Measurements from ENCODE around the gene CHKB. TPM values are rescaled to one million over a fixed set of nuclear protein-coding genes. Genes with fewer than 3 reads are reported as not detected.

CHKB gene
- total RNA-seq, 5 donors from 2014 or later (not counting 1 experiment from before 2014, with no cell fraction given), result 151 to 209 (median 203) TPM

- peaks cover 4 to 6% (median 5%) of the 10 kb centered on the region in 3 donors for H3K4me1 Mint-ChIP-seq
- Histone ChIP-seq H3K27me3 (replicated peaks in 1 of 2; ENCODE audit: control insufficient read depth in 2 of 2, extremely low read depth in 1 of 2, insufficient read depth in 2 of 2, low read length in 1 of 2) (peaks cover 0 to 3% of the 10 kb centered on the region in 2 experiments), H3K36me3 (ENCODE audit: control insufficient read depth in 2 of 2, extremely low read depth in 1 of 2, insufficient read depth in 1 of 2, low read length in 1 of 2) (no peaks in the 10 kb centered on the region), H3K4me3 (ENCODE audit: control insufficient read depth in 1 of 2, extremely low read depth in 1 of 2, low read length in 1 of 2) (no peak overlapping the region), H3K9me3 (no peaks in the 10 kb centered on the region), H3K27ac (ENCODE audit: low read length) (no peak overlapping the region), H3K4me1 (ENCODE audit: control insufficient read depth in 1 of 2, extremely low read depth in 1 of 2, insufficient read depth in 2 of 2, low read length in 2 of 2) (peaks cover 0 to 3% of the 10 kb centered on the region in 2 experiments)
- no peaks in the 10 kb centered on the region for H3K36me3 Mint-ChIP-seq
- ChIA-PET POLR2A (no interaction called here), CTCF (interaction anchor here in 1 of 2 donors (0.6 kb wide), 2 partner anchors 139 to 181 kb away, joined by 3 read pairs; no protein-coding TSS in a partner anchor)
- H3K27me3 Mint-ChIP-seq, result no peaks in the 10 kb centered on the region
- DNase-seq (no peak), ATAC-seq (replicated peaks in 1 of 4) (no peak)
- H3K9me3 Mint-ChIP-seq, result no peaks in the 10 kb centered on the region
- WGBS (ENCODE audit: insufficient coverage), result no CpG with 5 or more reads among the region's 5 CpGs
- H3K27ac Mint-ChIP-seq, result no peak overlapping the region
- H3K4me3 Mint-ChIP-seq, result no peak overlapping the region
These were observed 25.9 kb downstream of the CHKB start for GRCh38 chr22:50556703-50557102.

GRCh38 chr22:50553310-50553709 lies 29.3 kb downstream of the CHKB start:
- Mint-ChIP-seq H3K4me3 (no peak overlapping the region), H3K27ac (no peak overlapping the region), H3K4me1 (peaks cover 18 to 22% (median 19%) of the 10 kb centered on the region in 3 donors), H3K36me3 (peaks cover 3% of the 10 kb centered on the region), H3K27me3 (no peaks in the 10 kb centered on the region), H3K9me3 (no peaks in the 10 kb centered on the region)
- ChIA-PET POLR2A (interaction anchor here in 1 of 2 donors (0.6 kb wide), 1 partner anchor 330 kb away, joined by 16 read pairs; no protein-coding TSS in a partner anchor), CTCF (no interaction called here)
- H3K27ac ChIP-seq (ENCODE audit: low read length), result no peak overlapping the region
- H3K27me3 ChIP-seq (replicated peaks in 1 of 2; ENCODE audit: control insufficient read depth in 2 of 2, extremely low read depth in 1 of 2, insufficient read depth in 2 of 2, low read length in 1 of 2), result no peaks in the 10 kb centered on the region
- H3K9me3 ChIP-seq, result no peaks in the 10 kb centered on the region
- H3K4me1 ChIP-seq (ENCODE audit: control insufficient read depth in 1 of 2, extremely low read depth in 1 of 2, insufficient read depth in 2 of 2, low read length in 2 of 2), result peaks cover 0 to 26% of the 10 kb centered on the region in 2 experiments
- H3K4me3 ChIP-seq (ENCODE audit: control insufficient read depth in 1 of 2, extremely low read depth in 1 of 2, low read length in 1 of 2), result no peak overlapping the region
- WGBS (ENCODE audit: insufficient coverage), result 71% methylated on average over 4 of the region's 8 CpGs
- ATAC-seq (replicated peaks in 1 of 4) (no peak), DNase-seq (no peak)
- H3K36me3 ChIP-seq (ENCODE audit: control insufficient read depth in 2 of 2, extremely low read depth in 1 of 2, insufficient read depth in 1 of 2, low read length in 1 of 2), result no peaks in the 10 kb centered on the region

GRCh38 chr22:50551160-50551752 lies 31.4 kb downstream of the CHKB start:
- H3K4me3 ChIP-seq (ENCODE audit: control insufficient read depth in 1 of 2, extremely low read depth in 1 of 2, low read length in 1 of 2), result no peak overlapping the region
- H3K27ac ChIP-seq (ENCODE audit: low read length), result no peak overlapping the region
- H3K27ac Mint-ChIP-seq, result no peak overlapping the region
- H3K4me1 ChIP-seq (ENCODE audit: control insufficient read depth in 1 of 2, extremely low read depth in 1 of 2, insufficient read depth in 2 of 2, low read length in 2 of 2), result peaks cover 4 to 37% of the 10 kb centered on the region in 2 experiments
- no peaks in the 10 kb centered on the region for H3K9me3 Mint-ChIP-seq
- H3K4me3 Mint-ChIP-seq, result peak overlapping the region; percentile 10 to 36 (median 16)
- 99% methylated on average over 10 of the region's 11 CpGs for WGBS (ENCODE audit: insufficient coverage)
- POLR2A ChIA-PET, result no interaction called here
- no peaks in the 10 kb centered on the region for H3K27me3 Mint-ChIP-seq
- H3K36me3 ChIP-seq (ENCODE audit: control insufficient read depth in 2 of 2, extremely low read depth in 1 of 2, insufficient read depth in 1 of 2, low read length in 1 of 2), result no peaks in the 10 kb centered on the region
- H3K36me3 Mint-ChIP-seq, result peaks cover 3% of the 10 kb centered on the region
- H3K27me3 ChIP-seq (replicated peaks in 1 of 2; ENCODE audit: control insufficient read depth in 2 of 2, extremely low read depth in 1 of 2, insufficient read depth in 2 of 2, low read length in 1 of 2), result no peaks in the 10 kb centered on the region
- no peaks in the 10 kb centered on the region for H3K9me3 ChIP-seq
- CTCF ChIA-PET, result interaction anchor here in 1 of 2 donors (0.9 to 1.2 kb wide), 3 partner anchors 9 to 43 kb away, joined by 3 read pairs; partner anchors contain the start of genes LMF2 and NCAPH2
- no peak for DNase-seq
- peaks cover 19 to 27% (median 24%) of the 10 kb centered on the region in 3 donors for H3K4me1 Mint-ChIP-seq
- ATAC-seq (replicated peaks in 1 of 4), result no peak

- ChIA-PET POLR2A (no interaction called here), CTCF (interaction anchor here in 1 of 2 donors (1.1 to 1.2 kb wide), 2 partner anchors 10 to 40 kb away, joined by 3 read pairs; no protein-coding TSS in a partner anchor)
- H3K9me3 Mint-ChIP-seq, result no peaks in the 10 kb centered on the region
- peak overlapping the region; percentile 82 to 87 for H3K27ac Mint-ChIP-seq
- H3K9me3 ChIP-seq, result no peaks in the 10 kb centered on the region
- H3K36me3 ChIP-seq (ENCODE audit: control insufficient read depth in 2 of 2, extremely low read depth in 1 of 2, insufficient read depth in 1 of 2, low read length in 1 of 2), result no peaks in the 10 kb centered on the region
- H3K27ac ChIP-seq (ENCODE audit: low read length), result no peak overlapping the region
- no peaks in the 10 kb centered on the region for H3K27me3 ChIP-seq (replicated peaks in 1 of 2; ENCODE audit: control insufficient read depth in 2 of 2, extremely low read depth in 1 of 2, insufficient read depth in 2 of 2, low read length in 1 of 2)
- peak overlapping the region; percentile 75 to 80 (median 79) for H3K4me3 Mint-ChIP-seq
- ATAC-seq (replicated peaks in 1 of 4), result no peak
- H3K4me3 ChIP-seq (ENCODE audit: control insufficient read depth in 1 of 2, extremely low read depth in 1 of 2, low read length in 1 of 2), result no peak overlapping the region
- no peaks in the 10 kb centered on the region for H3K27me3 Mint-ChIP-seq
- peaks cover 4 to 45% of the 10 kb centered on the region in 2 experiments for H3K4me1 ChIP-seq (ENCODE audit: control insufficient read depth in 1 of 2, extremely low read depth in 1 of 2, insufficient read depth in 2 of 2, low read length in 2 of 2)
- peaks cover 3% of the 10 kb centered on the region for H3K36me3 Mint-ChIP-seq
- H3K4me1 Mint-ChIP-seq, result peaks cover 27 to 36% (median 32%) of the 10 kb centered on the region in 3 donors
- 98% methylated on average over 5 of the region's 8 CpGs for WGBS (ENCODE audit: insufficient coverage)
- DNase-seq, result no peak
These were observed 32.3 kb downstream of the CHKB start for GRCh38 chr22:50550395-50550794.

GRCh38 chr22:50548921-50549790 lies 33.5 kb downstream of the CHKB start:
- H3K36me3 Mint-ChIP-seq, result peaks cover 3% of the 10 kb centered on the region
- peak overlapping the region; percentile 86 to 90 for H3K27ac Mint-ChIP-seq
- H3K36me3 ChIP-seq (ENCODE audit: control insufficient read depth in 2 of 2, extremely low read depth in 1 of 2, insufficient read depth in 1 of 2, low read length in 1 of 2), result no peaks in the 10 kb centered on the region
- ATAC-seq (replicated peaks in 1 of 4) (peak; percentile 8 to 22 (median 20)), DNase-seq (no peak)
- H3K9me3 ChIP-seq, result no peaks in the 10 kb centered on the region
- H3K27ac ChIP-seq (ENCODE audit: low read length), result peak overlapping the region; percentile 54
- ChIA-PET CTCF (interaction anchor here in 1 of 2 donors (0.6 to 2.2 kb wide), 6 partner anchors 9 to 72 kb away, joined by 3 to 9 read pairs (median 7); partner anchors contain the start of genes ADM2 and SCO2), POLR2A (interaction anchor here (0.8 to 1.2 kb wide), 2 partner anchors 10 kb away, joined by 6 to 12 read pairs; no protein-coding TSS in a partner anchor)
- WGBS (ENCODE audit: insufficient coverage), result 49% methylated on average over 62 of the region's 68 CpGs
- peaks cover 38 to 48% (median 44%) of the 10 kb centered on the region in 3 donors for H3K4me1 Mint-ChIP-seq
- peak overlapping the region; percentile 75 to 82 (median 80) for H3K4me3 Mint-ChIP-seq
- peaks cover 6 to 58% of the 10 kb centered on the region in 2 experiments for H3K4me1 ChIP-seq (ENCODE audit: control insufficient read depth in 1 of 2, extremely low read depth in 1 of 2, insufficient read depth in 2 of 2, low read length in 2 of 2)
- no peaks in the 10 kb centered on the region for H3K27me3 Mint-ChIP-seq
- H3K9me3 Mint-ChIP-seq, result no peaks in the 10 kb centered on the region
- peak overlapping the region; percentile 35 to 60 for H3K4me3 ChIP-seq (ENCODE audit: control insufficient read depth in 1 of 2, extremely low read depth in 1 of 2, low read length in 1 of 2)
- no peaks in the 10 kb centered on the region for H3K27me3 ChIP-seq (replicated peaks in 1 of 2; ENCODE audit: control insufficient read depth in 2 of 2, extremely low read depth in 1 of 2, insufficient read depth in 2 of 2, low read length in 1 of 2)

Measured in T-cell (primary cell).